Measurements from ENCODE around the gene C1QTNF8.
A peak's percentile ranks its signal among the peaks of the same experiment; 100 is the strongest.
"Not testable (repeated sequence)": the region's sequence is repeated elsewhere in the genome, so short reads cannot be mapped to it uniquely, and the experiment has no call there.

The C1QTNF8 gene

GRCh38 chr16:1091992-1092552 lies 4.0 kb downstream of the C1QTNF8 start:
- DNase-seq = no peak

- DNase-seq = no peak
Observed at GRCh38 chr16:1090620-1091587, 5.1 kb downstream of the C1QTNF8 start.

- DNase-seq = no peak
Observed at GRCh38 chr16:1089822-1090619, 6.0 kb downstream of the C1QTNF8 start.

- no peak for DNase-seq
Observed at GRCh38 chr16:1089439-1089821, 6.6 kb downstream of the C1QTNF8 start.

- DNase-seq = peak; percentile 4
Observed at GRCh38 chr16:1088295-1089170, 7.5 kb downstream of the C1QTNF8 start.

GRCh38 chr16:1086443-1086842 lies 9.6 kb downstream of the C1QTNF8 start:
- DNase-seq = not testable (repeated sequence)

GRCh38 chr16:1084971-1085370 lies 11.1 kb downstream of the C1QTNF8 start:
- DNase-seq = no peak

- DNase-seq = no peak
Observed at GRCh38 chr16:1082952-1083675, 12.9 kb downstream of the C1QTNF8 start.

- DNase-seq = no peak
Observed at GRCh38 chr16:1082266-1082951, 13.6 kb downstream of the C1QTNF8 start.

GRCh38 chr16:1081734-1082265 lies 14.2 kb downstream of the C1QTNF8 start:
- DNase-seq = no peak

- no peak for DNase-seq
Observed at GRCh38 chr16:1080801-1081733, 15.0 kb downstream of the C1QTNF8 start.

GRCh38 chr16:1079786-1080525 lies 16.1 kb downstream of the C1QTNF8 start:
- no peak for DNase-seq

GRCh38 chr16:1079341-1079740 lies 16.7 kb downstream of the C1QTNF8 start:
- DNase-seq = no peak

- DNase-seq = peak; percentile 51
Observed at GRCh38 chr16:1078579-1079021, 17.4 kb downstream of the C1QTNF8 start.

GRCh38 chr16:1077877-1078578 lies 18.0 kb downstream of the C1QTNF8 start:
- DNase-seq = no peak

GRCh38 chr16:1076801-1077576 lies 19.1 kb downstream of the C1QTNF8 start:
- DNase-seq = no peak

GRCh38 chr16:1075546-1075945 lies 20.5 kb downstream of the C1QTNF8 start:
- DNase-seq = no peak

- no peak for DNase-seq
Observed at GRCh38 chr16:1074379-1074649, 21.7 kb downstream of the C1QTNF8 start.
